GM19035 (cell line): Measurements from ENCODE around the gene ARHGEF39.

Experiments
- ATAC-seq: cut with Tn5 transposase; IDR thresholded peaks from one replicate; pipeline ENCODE4 v1.9.1; 2021; ENCODE audit not compliant: unreplicated experiment

The ARHGEF39 gene

DNA sequence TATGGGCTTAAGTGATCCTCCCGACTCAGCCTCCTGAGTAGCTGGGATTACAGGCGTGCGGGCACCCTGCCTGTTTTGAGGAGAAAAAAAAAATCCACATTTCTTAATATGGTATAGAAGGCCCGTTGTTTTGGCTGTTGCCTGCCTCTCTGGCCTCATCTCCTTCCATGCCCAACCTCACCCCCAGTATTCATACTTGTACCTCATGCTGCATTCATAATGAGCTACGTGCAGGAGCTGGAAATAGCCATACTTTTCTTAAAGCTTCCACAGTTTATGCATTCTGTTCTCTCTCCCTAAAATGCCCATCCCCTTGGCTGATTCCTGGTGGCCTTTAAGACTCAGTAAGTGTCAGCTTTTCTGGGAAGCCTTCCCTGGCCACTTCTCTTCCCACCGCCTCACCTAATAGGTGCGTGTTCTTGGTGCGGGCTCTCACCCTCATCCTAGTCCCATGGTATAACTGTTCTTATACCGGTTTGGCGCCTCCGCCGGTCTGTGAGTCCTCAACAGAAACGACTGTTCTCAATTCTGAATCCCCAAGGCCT, 26.8 kb upstream of the ARHGEF39 start:
- ATAC-seq, result no peak

DNA sequence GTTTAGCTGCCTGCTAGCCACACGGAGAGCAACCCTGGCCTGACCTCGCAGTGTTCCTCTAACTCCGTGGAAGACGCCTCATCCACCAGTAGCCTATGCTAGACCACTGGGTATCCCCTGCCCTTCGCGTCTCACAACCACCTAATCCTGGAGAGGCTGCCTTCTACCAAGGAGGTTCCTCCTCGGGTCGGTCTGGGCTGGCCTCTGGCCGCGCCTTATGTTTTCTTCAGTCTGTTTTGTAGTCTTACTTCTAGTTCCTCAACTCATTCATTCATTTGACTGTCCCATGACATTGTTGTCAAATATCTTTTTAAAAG, 26.3 kb upstream of the ARHGEF39 start:
- no peak for ATAC-seq

DNA sequence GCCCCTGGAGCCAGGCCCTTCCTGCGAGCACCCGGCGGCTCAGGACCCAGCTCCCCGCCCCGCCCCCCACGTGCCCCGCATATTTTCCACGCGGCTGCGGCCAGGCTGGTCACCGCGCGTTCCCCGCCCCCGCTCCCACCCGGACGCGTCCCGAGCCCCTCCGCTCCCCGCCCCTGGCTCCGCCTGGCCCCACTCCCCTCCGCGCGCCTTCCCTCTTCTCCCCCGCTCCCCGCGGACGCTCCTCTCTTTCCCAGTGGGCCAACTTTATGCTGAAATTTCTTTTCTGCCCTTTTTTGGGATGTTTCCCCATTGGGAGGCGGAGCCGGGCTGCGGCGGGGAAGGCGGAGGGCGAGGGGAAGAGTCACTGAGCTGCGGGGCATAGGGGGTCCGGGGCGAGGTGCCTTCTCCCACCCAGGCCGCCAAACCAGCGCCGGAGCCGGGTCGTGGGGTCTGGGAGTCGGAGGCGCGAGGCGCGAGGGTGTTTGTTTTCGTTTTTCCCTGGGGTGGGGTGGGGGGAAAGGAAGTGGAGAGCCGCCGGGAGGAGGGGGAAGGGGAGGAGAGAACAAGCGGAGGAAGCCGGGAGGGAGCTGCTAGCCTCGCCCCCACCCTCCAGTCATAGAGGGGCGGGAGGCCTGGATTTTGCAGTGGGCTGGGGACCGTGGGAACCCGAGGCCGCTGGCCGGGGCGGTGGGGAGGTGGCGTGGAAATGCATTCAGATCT, 25.8 kb upstream of the ARHGEF39 start:
- no peak for ATAC-seq

DNA sequence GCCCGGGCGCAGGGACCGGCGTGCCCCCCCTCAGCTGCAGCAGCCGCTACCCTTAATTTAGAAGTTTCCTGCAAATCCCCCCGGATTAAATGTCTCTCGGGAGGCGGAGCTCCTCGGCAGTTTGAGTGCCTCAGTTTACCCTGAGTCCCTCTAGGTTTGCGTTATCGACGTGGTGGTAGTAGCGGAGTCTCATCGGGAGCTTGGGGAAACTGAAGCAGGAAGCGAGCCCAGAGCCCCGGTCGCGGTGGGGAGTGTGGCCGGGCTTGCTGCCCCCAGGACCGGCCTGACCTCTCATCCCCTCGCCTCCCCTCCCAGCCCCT, 25.3 kb upstream of the ARHGEF39 start:
- no peak for ATAC-seq

DNA sequence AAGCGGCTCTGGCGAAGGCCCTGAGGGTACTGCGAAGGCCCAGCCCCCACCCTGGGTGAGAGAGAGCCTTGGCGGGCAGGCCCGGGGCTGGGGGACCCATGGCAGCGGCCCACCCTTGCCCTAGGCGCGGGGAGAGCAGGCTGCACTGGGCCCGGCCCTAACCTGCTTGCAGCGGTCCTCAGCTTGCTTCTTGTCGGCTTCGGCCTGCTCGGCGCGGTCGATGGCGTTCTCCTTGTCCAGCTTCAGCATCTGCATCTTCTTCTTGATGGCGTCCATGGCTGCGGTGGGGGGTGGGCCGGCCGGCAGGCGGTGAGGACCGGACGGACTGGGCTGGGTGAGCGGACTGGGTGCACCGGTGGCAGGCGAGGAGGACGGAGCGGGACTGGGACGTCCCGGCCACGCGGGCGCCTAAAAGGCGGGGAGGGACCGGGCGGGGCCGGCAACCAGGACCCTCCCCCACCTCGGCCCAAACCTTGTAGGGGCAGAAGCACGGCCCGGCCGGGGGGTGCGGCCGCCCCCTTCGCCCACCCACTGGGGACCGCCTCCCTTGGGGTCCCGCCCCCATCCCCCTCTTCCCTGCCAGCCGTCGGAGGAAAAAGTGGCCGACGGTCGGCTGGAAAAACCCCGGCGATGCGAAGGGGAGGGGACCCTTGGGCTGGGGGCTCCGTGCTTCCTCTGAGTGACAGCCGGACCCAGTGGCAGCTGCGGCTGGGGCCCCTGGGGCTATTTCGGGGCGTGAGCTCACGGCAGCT, 24.7 kb upstream of the ARHGEF39 start, which contains the start of gene TPM2:
TSS of gene TPM2 (minus strand) at position 384 of the 752 bp plus-strand sequence. CDS start at position 276, 108 bp downstream.
- ATAC-seq, result no peak

DNA sequence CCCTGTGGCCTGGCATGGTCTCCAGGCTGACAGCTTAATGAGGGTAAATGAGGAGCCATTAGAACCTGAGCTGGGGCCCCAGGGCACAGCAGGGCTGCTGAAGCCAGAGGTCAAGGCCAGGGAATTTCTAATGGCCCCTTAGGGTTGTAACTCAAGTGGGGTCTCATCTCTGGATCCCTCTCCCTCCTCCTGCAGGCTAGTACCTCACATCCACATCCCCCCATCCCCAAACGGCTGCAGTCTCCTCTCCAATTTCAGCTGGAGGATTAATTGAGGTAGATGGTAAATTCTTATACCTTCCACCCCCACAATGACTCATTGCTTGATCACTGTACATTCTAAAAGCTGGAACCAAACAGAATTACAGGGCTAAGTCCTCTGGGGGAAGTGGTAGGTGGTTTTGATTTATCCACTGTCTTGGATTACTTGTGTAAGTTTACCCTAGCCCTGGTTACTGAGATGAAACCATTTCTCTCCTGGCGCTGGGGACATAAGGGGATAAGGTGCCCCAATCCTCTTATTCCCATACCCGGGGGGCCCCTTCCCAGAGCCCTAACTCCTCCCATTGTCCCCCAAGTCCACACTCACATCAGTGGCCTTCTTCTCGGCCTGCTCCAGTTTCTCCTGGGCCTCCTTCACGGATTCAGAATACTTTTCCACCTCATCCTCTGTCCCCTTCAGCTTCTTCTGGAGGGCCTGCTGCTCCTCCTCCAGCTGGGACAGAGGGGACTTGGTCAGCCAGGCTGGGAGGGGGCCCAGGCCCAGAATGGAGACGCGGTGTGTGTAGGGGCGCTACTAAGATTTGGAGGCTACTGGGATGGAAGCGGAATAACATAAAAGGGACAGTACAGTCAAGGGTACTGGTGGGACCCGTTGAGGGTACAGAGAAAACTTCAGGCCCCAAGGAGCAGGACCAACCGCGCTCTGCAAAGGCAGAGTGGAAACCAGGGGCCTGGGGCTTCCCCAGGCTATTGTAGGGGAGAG, 23.9 kb upstream of the ARHGEF39 start:
- ATAC-seq, result no peak

DNA sequence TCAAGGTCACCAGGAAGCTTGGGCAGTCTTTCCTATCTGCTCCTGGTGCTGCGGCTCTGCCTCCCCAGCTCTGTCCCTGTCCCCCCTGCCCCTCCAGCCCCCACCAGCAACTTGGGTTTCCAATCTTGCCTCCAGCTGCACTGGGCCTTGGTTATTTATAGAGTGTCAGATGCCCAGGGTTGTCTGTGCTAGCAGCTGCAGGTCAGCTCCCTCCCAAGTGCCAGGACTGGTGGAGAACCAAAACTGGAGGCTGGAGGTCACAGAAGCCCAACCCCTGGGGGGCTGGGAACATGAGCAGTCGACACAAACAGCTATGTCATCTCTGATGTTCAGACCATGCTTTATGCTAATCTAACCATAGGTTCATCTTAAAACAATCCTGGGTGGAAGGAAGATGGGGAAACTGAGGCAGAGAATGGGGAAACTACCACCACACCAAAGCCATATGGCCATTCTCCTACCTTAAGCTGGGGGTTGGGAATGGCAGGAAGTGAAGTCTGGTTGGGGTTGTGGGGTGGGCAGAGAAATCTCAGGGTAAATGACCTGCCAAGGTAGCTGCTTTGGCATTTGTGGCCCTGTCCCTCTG, 23.1 kb upstream of the ARHGEF39 start:
- ATAC-seq, result no peak

DNA sequence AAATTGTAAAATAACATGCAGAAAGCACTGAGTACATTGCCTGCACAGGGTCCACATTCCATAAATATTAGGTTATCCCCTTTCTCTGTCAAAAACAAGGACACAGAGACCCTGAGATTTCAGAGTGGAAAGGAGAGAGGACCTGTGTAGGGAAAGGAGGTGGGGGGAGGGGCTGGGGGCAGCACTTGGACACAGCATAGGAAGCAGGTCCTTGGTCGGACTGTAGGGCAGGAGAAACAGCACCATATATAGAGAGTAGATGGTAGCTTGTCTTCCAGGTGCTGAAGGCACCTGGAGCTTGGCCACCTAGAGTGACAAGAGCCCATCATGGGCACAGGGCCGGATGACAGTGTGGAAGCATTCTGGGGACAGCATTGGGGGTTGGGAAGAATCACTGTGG, 22.3 kb upstream of the ARHGEF39 start:
- ATAC-seq, result no peak

DNA sequence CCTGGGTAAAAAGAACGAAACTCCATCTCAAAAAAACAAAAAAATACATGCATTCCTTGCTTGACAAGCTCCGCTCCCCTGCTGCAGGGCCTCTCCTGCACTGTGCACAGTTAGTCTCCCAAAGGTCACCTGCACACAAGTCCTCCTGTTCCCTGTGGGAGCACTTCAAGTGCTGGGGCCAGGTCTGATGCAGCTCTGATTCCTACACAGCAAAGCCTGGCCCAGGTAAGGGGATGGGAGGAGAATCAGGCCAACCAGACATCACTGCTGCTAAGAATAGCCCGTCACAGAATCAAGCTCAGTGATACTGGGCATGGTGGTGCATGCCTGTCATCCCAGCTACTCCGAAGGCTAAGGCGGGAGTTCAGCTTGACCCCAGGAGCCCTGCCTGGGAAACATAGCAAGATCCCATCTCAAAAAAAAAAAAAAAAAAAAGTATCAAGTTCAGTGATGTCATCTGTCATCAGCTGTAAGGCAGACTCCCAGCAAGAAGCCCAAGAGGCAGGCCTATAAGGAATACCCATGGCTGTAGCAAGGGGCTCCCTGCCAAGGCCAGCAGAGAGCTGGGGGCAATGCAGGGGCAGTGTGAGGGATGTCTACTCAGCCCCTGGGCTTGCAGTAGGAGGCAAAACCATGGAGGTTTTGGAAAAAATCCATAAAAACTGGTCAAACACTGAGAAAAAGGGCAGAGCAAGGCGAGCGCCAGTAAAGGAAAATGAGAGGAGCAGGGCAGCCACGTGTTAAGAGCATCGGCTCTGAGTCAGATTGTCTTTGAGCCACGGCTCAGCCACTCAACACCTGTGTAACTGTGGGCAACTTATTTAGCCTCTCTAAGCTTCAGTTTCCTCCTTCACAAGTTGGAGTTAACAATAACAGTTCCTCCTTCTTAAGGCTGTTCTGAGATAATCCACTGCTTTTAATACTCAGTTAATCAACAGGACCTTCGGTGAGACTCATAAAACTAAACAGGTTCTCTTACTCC, 21.5 kb upstream of the ARHGEF39 start:
- no peak for ATAC-seq

DNA sequence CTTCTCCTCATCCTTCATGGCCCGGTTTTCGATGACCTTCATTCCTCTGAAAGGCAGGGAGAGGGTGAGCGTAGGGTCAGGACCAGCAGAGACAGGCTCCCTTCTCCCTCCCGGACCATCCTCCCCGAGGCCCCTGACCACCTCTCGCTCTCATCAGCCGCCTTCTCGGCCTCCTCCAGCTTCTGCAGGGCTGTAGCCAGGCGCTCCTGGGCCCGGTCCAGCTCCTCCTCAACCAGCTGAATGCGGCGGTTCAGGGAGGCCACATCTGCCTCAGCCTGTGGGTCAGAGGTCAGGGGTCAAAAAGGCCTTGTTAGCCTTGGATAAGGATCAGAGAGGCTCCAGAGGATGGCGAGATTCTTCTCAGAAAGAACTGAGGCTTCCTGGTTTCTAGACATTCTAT, 20.5 kb upstream of the ARHGEF39 start:
- no peak for ATAC-seq

DNA sequence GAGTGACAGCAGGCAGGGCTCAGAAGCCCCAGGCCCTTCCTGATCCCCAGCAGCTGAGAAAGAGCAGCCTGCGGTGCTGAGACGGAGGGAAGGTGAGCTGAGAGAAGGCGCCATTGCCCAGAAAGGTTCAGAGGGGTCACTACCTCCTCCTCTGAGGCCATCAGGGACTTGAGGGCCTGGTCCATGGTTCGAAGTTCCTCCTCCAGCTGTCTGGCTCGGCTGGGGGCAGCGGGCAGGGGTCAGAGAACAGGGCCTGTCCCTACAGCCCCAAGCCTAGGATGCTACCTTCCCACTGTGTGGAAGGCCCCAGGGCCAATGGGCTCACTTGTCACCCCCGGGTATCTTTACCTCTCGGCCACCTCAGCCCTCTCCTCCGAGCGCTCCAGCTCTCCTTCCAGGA, 19.9 kb upstream of the ARHGEF39 start:
- no peak for ATAC-seq

DNA sequence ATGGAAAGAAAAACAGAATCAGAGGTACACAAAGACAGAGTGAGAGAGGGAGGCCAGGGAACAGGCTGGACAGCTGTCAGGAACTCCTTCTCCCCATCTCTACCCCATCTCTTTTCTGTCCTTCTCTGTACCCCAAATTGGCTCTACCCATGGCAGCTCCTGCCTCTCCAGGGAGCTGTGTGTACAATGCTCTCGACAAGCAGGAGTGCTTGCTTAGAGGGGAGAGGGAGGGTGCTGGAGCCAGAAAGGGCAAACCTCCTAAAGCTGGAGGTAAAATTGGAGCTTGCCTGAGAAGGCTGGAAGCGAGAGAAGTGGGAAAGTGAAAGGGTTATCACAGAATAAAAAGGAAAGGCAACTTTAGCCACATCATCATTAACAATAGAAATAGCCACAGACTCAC, 18.3 kb upstream of the ARHGEF39 start:
- ATAC-seq, result no peak

DNA sequence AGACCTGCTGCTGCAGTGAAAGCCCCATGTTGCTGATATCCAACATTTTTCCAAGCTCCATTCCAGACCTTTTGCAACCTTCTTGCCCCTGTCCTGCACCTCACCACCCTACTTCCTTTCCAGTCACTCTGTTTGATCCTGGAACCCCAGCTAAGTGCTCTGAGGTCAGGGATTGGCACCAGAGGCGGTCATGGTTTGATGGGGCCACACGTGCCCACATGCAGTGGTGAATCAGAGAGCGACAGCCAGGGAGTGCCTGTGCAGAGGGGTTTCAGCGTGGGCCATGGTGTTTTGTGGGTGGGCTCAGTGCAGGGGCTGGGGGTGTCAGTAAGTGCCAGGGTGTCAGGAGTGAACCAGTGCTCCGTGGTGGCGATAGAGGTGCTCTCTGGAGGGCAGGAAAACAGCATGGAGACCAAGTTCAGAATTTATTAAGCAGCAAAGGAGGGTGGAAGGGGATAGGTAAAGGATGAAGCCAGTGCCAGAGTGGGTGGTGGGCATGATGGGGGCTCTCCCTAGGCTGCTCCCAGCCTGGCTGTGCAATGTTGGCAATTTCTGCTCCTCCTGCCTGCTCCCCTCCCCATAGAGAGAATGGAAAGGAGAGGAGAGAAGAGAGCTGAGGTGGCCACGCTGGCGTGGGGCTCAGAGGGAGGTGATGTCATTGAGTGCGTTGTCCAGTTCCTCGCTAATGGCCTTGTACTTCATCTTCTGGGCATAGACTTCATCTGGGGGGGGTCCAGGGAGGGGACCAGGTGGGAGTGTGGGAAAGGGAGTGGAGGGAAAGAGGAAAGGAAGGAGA, 17.7 kb upstream of the ARHGEF39 start:
- ATAC-seq, result no peak

DNA sequence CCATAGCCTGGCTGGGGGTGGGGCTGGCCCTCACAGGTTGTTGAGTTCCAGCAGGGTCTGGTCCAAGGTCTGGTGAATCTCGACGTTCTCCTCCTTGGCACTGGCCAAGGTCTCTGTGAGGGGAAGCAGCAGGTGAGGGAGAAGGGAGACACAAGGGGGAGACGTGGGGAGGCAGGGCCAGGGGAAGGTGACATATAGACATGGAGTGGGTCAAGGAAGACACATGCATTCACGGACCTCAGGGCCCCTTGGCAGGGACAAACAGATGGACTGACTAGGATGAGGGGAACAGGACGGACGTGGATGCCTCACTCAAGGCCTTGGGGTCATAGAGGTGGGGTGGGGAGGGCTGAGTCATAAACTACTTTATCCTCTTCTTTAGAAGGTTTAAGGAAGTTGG, 17.1 kb upstream of the ARHGEF39 start:
- ATAC-seq, result no peak

DNA sequence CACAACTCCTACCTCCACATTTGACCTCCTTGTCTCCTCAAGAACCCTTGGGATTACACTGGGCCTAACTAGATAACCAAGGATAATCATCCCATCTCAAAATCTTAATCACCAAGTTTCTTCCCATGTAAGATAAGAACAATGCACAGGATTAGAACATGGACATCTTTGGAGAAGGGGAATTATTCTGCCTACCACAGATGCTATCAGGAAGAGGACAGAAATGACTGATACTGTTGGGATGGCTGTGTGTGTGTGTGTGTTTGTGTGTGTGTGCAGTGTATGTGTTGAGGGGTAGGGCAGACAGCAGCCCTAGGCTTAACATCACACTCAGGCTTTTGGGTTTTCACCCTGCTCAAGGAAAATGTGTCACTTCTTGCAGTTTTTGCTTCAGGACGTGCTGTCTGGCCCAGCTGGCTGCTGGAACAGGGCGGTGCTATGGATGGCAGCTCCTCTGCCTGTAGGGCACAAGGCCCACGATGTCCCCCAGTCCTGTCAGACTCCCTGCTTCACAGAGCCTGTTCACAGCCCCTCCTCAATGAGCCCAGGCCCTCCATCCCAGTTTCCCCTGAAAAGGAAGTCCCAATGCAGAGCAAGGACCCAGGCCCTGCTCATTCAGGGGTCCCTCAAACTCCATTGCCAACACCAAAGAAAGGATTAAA, 16.5 kb upstream of the ARHGEF39 start:
- no peak for ATAC-seq

DNA sequence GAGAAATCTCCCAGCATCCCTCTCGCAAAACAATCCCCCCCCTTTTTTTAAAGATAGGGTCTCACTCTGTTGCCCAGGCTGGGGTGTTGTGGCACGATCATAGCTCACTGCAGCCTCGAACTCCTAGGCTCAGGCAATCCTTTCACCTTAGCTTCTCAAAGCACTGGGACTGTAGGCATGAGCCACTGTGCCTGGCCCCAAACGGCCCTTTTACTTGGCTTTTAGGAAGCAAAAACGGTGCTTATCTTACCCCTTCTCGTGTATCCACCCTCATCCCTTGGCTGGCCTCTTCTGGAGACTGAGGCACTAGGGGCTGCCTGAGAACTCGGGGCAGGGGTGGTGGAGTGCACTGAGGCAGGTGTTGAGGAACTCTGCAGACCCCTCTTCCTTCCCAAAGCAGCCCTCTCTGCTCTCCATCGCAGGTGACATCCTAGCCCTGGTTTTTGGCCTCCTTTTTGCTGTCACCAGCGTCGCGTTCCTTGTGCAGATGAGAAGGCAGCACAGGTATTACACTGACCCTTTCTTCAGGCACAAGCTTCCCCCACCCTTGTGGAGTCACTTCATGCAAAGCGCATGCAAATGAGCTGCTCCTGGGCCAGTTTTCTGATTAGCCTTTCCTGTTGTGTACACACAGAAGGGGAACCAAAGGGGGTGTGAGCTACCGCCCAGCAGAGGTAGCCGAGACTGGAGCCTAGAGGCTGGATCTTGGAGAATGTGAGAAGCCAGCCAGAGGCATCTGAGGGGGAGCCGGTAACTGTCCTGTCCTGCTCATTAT, 15.5 kb upstream of the ARHGEF39 start:
- ATAC-seq, result peak; percentile 80

DNA sequence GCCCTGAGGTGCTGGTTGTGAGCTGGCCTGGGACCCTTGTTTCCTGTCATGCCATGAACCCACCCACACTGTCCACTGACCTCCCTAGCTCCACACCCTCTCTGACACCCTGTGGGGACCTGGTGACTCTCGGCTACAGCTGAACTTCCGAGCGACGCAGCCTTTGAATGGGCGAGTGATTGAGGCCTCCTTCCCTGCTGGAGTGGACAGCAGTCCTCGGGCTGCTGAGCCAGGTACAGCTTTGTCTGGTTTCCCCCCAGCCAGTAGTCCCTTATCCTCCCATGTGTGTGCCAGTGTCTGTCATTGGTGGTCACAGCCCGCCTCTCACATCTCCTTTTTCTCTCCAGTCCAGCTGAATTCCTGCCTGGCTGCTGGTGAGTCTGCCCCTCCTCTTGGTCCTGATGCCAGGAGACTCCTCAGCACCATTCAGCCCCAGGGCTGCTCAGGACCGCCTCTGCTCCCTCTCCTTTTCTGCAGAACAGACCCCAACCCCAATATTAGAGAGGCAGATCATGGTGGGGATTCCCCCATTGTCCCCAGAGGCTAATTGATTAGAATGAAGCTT, 14.9 kb upstream of the ARHGEF39 start:
- no peak for ATAC-seq
